ENCODE data around the gene CHRND. TPM values are rescaled to one million over a fixed set of nuclear protein-coding genes. Genes with fewer than 3 reads are reported as not detected.
A peak's percentile ranks its signal among the peaks of the same experiment; 100 is the strongest.

Gene CHRND
- total RNA-seq, 1 experiment from 2014 or later = not detected

DNA sequence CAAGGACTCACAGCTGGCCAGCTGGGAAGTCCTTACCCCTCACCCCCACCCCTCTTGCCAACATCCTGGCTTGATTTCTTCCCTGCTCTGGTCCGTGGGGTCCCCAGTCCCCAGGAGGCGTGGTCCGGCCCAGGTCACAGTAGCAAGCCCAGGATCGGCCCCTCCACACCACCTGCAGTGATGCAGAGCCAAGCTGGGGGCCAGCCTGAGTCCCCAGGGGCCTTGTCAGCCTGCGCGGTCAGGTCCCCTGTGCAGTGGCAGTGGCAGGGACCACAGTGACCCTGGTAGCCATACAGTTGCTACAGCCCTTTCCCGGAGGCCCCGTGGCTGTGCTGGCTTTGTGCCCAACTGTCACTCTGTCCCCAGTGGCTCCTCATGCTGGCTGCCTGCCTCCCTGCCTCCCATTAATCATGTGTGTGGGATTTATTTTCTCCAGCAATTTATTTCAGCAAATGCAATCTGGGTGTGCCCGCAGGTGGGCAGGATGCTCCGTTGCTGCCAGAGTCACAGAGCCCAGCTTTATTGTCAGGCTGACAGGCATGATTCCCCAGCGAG lies 14.5 kb upstream of the CHRND start:
- ChIA-PET CTCF (interaction anchor here (6.9 kb wide), 1 partner anchor 11 kb away, joined by 73 read pairs; the partner anchor contains the start of gene PRSS56), POLR2A (no interaction called here)
- H3K4me1 Mint-ChIP-seq = peaks cover 7% of the 10 kb centered on the region; the same call in 1 of the 2 replicates
- H3K9me3 Mint-ChIP-seq = no peaks in the 10 kb centered on the region
- no peaks in the 10 kb centered on the region for H3K36me3 Mint-ChIP-seq
- ATAC-seq (no peak), DNase-seq (ENCODE audit: low spot score) (no peak)
- H3K4me3 Mint-ChIP-seq = no peak overlapping the region
- H3K27me3 Mint-ChIP-seq (ENCODE audit: low read depth) = peaks cover 7% of the 10 kb centered on the region; the same call in 1 of the 2 replicates
- no peak overlapping the region for H3K27ac Mint-ChIP-seq
- TF ChIP-seq SOX15 (CRISPR knock-in tag; IDR thresholded peaks at IDR 0.05) (no peak), ZNF263 (CRISPR knock-in tag; IDR thresholded peaks at IDR 0.05; ENCODE audit: low read depth) (no peak), ZNF416 (CRISPR knock-in tag; IDR thresholded peaks at IDR 0.05) (no peak)

DNA sequence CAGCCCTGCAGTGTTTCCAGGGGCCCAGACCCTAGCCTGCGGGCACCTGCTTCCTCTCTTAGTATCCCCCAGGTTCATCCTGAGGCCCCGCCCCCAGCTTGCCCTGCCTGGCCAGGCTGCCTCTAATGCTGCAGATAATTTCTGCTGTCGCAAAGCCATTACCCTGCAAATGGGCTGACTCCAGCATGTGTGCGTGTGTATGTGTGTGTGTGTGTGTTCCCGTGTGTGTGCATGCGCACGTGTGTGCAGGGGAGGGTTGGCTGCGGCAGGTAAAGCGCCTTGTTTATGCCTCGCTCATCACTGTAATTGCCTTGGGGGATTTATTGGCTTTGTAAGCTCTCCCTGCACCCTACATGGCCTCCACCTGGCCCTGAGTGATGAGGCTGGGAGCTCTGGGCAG lies 13.4 kb upstream of the CHRND start:
- ATAC-seq (peak; percentile 20; the same call in 1 of the 2 replicates), DNase-seq (ENCODE audit: low spot score) (no peak)
- Mint-ChIP-seq H3K4me1 (peaks cover 7% of the 10 kb centered on the region; the same call in 1 of the 2 replicates), H3K27ac (no peak overlapping the region), H3K4me3 (no peak overlapping the region), H3K27me3 (ENCODE audit: low read depth) (no peaks in the 10 kb centered on the region; the same call in 1 of the 2 replicates), H3K9me3 (no peaks in the 10 kb centered on the region), H3K36me3 (no peaks in the 10 kb centered on the region)
- TF ChIP-seq ZNF423 (CRISPR knock-in tag; IDR thresholded peaks at IDR 0.05) (no peak), JUN (CRISPR knock-in tag; IDR thresholded peaks at IDR 0.05) (no peak), MXD4 (CRISPR knock-in tag; IDR thresholded peaks at IDR 0.05; ENCODE audit: borderline replicate concordance) (no peak), ZNF281 (CRISPR knock-in tag; IDR thresholded peaks at IDR 0.05) (no peak), STAT6 (CRISPR knock-in tag; conservative IDR thresholded peaks at IDR 0.05; ENCODE audit: low read depth) (no peak), NR3C1 (CRISPR knock-in tag; conservative IDR thresholded peaks at IDR 0.05; ENCODE audit: low read depth) (no peak), IRF2 (CRISPR knock-in tag; IDR thresholded peaks at IDR 0.05; ENCODE audit: borderline replicate concordance, low read depth) (no peak)
- TF ChIP-seq, protein P1, sequence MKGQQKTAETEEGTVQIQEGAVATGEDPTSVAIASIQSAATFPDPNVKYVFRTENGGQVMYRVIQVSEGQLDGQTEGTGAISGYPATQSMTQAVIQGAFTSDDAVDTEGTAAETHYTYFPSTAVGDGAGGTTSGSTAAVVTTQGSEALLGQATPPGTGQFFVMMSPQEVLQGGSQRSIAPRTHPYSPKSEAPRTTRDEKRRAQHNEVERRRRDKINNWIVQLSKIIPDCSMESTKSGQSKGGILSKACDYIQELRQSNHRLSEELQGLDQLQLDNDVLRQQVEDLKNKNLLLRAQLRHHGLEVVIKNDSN (CRISPR knock-in tag; IDR thresholded peaks at IDR 0.05) = no peak
- TF ChIP-seq, protein P2, sequence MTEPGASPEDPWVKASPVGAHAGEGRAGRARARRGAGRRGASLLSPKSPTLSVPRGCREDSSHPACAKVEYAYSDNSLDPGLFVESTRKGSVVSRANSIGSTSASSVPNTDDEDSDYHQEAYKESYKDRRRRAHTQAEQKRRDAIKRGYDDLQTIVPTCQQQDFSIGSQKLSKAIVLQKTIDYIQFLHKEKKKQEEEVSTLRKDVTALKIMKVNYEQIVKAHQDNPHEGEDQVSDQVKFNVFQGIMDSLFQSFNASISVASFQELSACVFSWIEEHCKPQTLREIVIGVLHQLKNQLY (CRISPR knock-in tag; IDR thresholded peaks at IDR 0.05) = no peak
- TF ChIP-seq, protein P3, sequence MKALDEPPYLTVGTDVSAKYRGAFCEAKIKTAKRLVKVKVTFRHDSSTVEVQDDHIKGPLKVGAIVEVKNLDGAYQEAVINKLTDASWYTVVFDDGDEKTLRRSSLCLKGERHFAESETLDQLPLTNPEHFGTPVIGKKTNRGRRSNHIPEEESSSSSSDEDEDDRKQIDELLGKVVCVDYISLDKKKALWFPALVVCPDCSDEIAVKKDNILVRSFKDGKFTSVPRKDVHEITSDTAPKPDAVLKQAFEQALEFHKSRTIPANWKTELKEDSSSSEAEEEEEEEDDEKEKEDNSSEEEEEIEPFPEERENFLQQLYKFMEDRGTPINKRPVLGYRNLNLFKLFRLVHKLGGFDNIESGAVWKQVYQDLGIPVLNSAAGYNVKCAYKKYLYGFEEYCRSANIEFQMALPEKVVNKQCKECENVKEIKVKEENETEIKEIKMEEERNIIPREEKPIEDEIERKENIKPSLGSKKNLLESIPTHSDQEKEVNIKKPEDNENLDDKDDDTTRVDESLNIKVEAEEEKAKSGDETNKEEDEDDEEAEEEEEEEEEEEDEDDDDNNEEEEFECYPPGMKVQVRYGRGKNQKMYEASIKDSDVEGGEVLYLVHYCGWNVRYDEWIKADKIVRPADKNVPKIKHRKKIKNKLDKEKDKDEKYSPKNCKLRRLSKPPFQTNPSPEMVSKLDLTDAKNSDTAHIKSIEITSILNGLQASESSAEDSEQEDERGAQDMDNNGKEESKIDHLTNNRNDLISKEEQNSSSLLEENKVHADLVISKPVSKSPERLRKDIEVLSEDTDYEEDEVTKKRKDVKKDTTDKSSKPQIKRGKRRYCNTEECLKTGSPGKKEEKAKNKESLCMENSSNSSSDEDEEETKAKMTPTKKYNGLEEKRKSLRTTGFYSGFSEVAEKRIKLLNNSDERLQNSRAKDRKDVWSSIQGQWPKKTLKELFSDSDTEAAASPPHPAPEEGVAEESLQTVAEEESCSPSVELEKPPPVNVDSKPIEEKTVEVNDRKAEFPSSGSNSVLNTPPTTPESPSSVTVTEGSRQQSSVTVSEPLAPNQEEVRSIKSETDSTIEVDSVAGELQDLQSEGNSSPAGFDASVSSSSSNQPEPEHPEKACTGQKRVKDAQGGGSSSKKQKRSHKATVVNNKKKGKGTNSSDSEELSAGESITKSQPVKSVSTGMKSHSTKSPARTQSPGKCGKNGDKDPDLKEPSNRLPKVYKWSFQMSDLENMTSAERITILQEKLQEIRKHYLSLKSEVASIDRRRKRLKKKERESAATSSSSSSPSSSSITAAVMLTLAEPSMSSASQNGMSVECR (CRISPR knock-in tag; IDR thresholded peaks at IDR 0.05; ENCODE audit: borderline replicate concordance) = no peak
- ChIA-PET CTCF (interaction anchor here (0.8 to 6.9 kb wide), 6 partner anchors 10 to 147 kb away, joined by 3 to 73 read pairs (median 4); partner anchors contain the start of gene PRSS56), POLR2A (no interaction called here)
